Astrocyte of the spinal cord (primary cell): ENCODE results near the gene NOTUM.

Source experiments
- DNase-seq: peaks from one replicate; pipeline ENCODE4 v3.0.0; 2011; ENCODE audit warnings: low read depth, low spot score
- H3K4me3 ChIP-seq: 2 replicates; pipeline ENCODE4 v1.5.1; 2011; ENCODE audit warnings: low read depth, mild to moderate bottlenecking, low read length, moderate library complexity
- CTCF ChIP-seq: IDR thresholded peaks from 2 replicates; pipeline ENCODE4 v1.5.1; 2012; ENCODE audit warnings: low read depth, mild to moderate bottlenecking, low read length, inconsistent platforms
- in situ Hi-C: cut with HindIII; loops from 2 replicates; pipeline ENCODE4 v1.10.0; 2017; ENCODE audit warnings: low sequenced_read_pairs

NOTUM gene

GRCh38 chr17:81910840-81911276 lies 50.1 kb downstream of the NOTUM start:
- DNase-seq: no peak
- peak overlapping the region; percentile 65 for H3K4me3 ChIP-seq
- TF ChIP-seq CTCF: no peak
- in situ Hi-C loops: no loop called here

GRCh38 chr17:81909966-81910839 lies 50.8 kb downstream of the NOTUM start:
- DNase-seq: no peak
- in situ Hi-C loops: no loop called here
- TF ChIP-seq CTCF: no peak
- peak overlapping the region; percentile 65 for H3K4me3 ChIP-seq

GRCh38 chr17:81909231-81909630 lies 51.8 kb downstream of the NOTUM start:
- no peak overlapping the region for H3K4me3 ChIP-seq
- TF ChIP-seq CTCF: no peak
- in situ Hi-C loops: no loop called here
- no peak for DNase-seq

- in situ Hi-C loops: no loop called here
- H3K4me3 ChIP-seq: no peak overlapping the region
- no peak for DNase-seq
- no peak for TF ChIP-seq CTCF
Measured at GRCh38 chr17:81908793-81909192, 52.2 kb downstream of the NOTUM start.

- H3K4me3 ChIP-seq: no peak overlapping the region
- no peak for DNase-seq
- in situ Hi-C loops: no loop called here
- peak; percentile 14 for TF ChIP-seq CTCF
Measured at GRCh38 chr17:81907219-81908145, 53.5 kb downstream of the NOTUM start.

GRCh38 chr17:81906476-81907218 lies 54.3 kb downstream of the NOTUM start:
- no peak overlapping the region for H3K4me3 ChIP-seq
- in situ Hi-C loops: no loop called here
- DNase-seq: no peak
- no peak for TF ChIP-seq CTCF
